Mammary epithelial cell (primary cell): ENCODE data around the gene BACH2.

Experiments
- CTCF ChIP-seq, 2 donors: IDR thresholded peaks in 1 of 2; conservative IDR thresholded peaks in 1 of 2; 2 replicates each; pipeline ENCODE4 v1.5.1; 2011 to 2012; ENCODE audit warnings: inconsistent platforms in 2 of 2, low read length in 2 of 2, mild to moderate bottlenecking in 2 of 2, control low read depth in 1 of 2, low read depth in 1 of 2; ENCODE audit not compliant: insufficient read depth in 1 of 2; ENCODE audit errors: extremely low read depth in 1 of 2
- EZH2 ChIP-seq: IDR thresholded peaks from 2 replicates; pipeline ENCODE4 v1.6.1; 2012; ENCODE audit warnings: low read length, inconsistent platforms, borderline replicate concordance

DNA sequence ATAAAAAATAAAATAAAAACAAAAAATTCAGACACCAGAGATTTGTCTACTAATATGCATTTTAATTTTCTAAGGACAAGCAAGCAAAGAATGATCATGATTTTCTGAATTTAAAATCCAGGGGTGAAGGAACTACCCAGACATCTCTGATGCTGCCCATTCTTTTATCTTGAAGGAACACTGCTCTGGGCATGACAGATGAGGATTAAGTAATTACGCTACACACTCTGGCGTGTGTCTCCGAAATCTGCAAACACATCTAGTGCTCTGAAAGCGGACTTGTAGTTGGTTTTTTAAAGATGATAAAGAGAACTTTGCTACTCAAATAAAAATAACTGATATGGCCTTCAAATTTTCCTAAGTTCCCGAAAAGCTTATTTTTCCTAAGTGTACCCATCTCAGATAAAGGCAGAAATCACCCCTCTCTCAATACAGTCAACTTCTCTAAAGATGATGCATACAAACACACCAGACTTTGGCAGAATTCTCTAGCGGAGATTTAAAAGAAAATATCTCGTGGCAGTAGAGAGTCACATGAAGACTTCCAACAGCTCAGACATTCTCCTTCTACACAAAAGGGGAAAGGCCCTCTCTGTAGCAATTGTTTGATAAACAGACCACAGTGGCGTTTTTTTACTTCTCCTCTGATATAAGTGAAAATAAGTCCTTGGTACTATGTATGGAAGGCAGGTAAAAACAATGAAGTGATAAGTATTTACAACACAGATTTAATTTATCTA is 133.8 kb downstream of the BACH2 start:
- TF ChIP-seq CTCF (conservative IDR thresholded peaks at IDR 0.05 in 1 of 2, IDR thresholded peaks at IDR 0.05 in 1 of 2; ENCODE audit: extremely low read depth in 1 of 2, insufficient read depth in 1 of 2, low read depth in 1 of 2, low read length in 2 of 2) (no peak), EZH2 (no peak)
